GM18867 (cell line): ENCODE data around the gene LCORL.
A peak's percentile ranks its signal among the peaks of the same experiment; 100 is the strongest.
"Not testable (repeated sequence)": the region's sequence is repeated elsewhere in the genome, so short reads cannot be mapped to it uniquely, and the experiment has no call there.

Experiments
- ATAC-seq: cut with Tn5 transposase; IDR thresholded peaks from one replicate; pipeline ENCODE4 v1.9.1; 2021; ENCODE audit warnings: mild to moderate bottlenecking, moderate library complexity; ENCODE audit not compliant: unreplicated experiment

LCORL gene

GRCh38 chr4:18020671-18021469, 685 bp downstream of the LCORL start:
- ATAC-seq, result peak; percentile 17

DNA sequence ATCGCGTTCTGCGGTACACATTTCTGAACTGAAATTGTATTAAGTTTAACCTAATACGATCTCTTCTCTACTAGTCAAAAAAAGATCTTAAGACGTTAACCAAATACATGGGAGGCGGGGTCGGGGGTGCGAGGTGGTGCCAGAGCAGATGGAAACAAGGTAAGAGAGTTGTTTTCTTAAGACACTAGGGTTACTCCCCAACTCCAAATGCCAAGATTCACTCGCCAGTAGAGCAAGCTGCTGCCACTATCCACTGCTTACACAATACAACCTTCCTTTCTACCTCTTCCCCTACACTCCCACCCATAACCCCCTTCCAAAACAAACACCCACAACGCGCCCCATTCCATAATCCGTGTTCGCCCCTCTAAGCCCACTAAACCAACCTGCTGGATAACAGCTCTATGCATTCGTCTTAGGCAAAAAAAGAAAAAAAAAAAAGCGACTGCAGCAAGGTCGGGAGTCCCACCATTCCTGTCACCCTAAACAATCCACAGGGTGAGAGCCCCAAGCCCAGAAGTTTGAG, 1.3 kb downstream of the LCORL start:
- ATAC-seq, result no peak

GRCh38 chr4:18014269-18014668, 7.3 kb downstream of the LCORL start:
- no peak for ATAC-seq

DNA sequence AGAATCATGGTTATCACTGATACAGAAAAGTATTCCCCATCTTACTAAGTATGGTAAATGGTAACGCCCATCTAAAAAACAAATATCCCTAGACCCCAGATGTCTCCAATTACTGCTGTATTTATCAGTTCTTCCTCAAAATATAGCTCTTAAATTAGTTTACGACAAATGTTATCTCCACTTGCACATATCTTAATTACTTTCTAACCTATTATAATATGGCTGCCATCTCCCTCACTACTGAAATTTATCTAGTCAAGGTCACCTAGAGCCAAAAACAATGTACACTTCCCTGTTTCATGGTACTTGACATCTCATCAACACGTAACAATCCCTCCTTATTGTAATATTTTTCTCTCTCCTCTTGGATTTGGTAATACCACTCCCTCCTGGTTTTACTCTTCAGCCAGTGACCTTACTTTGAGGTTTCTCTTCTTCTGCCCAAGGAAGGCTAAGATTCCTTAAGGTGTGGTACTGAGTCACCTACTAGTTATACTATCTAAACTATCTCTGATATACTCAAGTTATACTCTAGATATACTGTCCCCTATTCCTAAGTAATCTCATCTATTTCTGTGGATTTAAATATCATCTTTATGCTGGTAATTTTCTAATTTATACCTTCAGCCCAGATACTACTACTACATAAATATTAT, 8.6 kb downstream of the LCORL start:
- no peak for ATAC-seq

DNA sequence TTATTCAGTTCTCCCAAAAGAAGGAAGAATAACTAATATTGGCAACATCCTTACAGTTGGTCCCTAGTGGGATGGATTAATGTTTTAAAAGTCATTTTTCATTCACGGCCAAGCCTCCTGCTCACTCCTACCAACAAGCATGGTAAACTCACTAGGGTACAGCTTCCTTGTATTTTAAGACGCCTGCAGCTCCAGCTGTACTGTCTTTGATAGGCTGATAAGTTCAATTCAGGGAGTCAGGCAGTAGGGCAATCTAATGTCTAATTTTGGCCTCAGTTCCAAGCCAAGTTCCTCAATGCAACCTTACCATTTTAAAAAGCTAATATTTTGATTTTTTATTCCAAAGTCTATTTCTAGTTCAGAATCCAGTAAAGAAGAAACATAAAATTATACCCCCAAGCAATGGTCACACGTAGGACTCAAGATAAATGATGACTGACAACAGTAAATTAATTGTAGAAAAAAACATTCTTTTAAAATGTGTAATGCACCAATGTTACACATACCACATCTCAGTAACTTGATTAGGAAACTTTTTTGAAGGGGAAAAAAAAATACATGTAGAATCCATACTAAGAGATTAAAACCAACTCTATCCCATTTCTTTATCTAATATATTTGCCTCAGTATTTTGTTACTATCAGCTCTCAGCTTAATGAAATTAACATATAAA, 9.3 kb downstream of the LCORL start:
- no peak for ATAC-seq

GRCh38 chr4:18007625-18008024, 13.9 kb downstream of the LCORL start:
- ATAC-seq, result peak; percentile 49

DNA sequence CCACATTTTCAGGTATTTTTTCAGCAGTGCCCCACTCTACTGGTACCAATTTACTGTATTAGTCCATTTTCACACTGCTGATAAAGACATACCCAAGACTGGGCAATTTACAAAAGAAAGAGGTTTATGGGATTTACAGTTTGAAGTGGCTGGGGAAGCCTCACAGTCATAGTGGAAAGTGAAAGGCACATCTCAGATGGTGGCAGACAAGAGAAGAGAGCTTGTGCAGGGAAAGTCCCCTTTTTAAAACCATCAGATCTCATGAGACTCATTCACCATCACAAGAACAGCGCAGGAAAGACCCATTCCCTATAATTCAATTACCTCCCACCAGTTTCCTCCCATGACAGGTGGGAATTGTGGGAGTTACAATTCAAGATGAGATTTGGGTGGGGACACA, 15.1 kb downstream of the LCORL start:
- not testable (repeated sequence) for ATAC-seq

GRCh38 chr4:17997129-17997528, 24.4 kb downstream of the LCORL start:
- ATAC-seq, result no peak

DNA sequence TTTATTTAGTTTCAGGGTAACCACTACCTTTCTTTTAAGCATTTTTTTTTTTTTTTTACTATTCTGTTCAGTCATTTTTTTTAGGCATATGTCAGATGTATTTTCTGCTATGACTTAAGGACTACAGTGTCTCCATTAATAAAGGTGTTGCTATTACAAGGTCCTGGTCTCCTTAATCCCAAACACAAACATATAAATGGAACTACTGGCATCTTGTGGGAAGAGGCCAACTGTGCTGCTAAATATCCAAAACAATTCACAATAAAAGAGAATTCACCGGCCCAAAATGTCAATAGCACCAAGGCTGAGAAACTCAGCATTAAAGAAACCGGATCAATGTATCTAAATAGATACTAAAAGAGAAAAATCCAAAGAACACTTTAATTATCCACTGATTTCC, 26.4 kb downstream of the LCORL start:
- no peak for ATAC-seq

GRCh38 chr4:17985832-17986231, 35.7 kb downstream of the LCORL start:
- no peak for ATAC-seq

- ATAC-seq, result no peak
Measured at GRCh38 chr4:17981063-17981462, 40.5 kb downstream of the LCORL start.

- ATAC-seq, result no peak
Measured at GRCh38 chr4:17968721-17969120, 52.8 kb downstream of the LCORL start.

GRCh38 chr4:17967078-17967477, 54.5 kb downstream of the LCORL start:
- ATAC-seq, result no peak

GRCh38 chr4:17966312-17966711, 55.2 kb downstream of the LCORL start:
- ATAC-seq, result no peak

DNA sequence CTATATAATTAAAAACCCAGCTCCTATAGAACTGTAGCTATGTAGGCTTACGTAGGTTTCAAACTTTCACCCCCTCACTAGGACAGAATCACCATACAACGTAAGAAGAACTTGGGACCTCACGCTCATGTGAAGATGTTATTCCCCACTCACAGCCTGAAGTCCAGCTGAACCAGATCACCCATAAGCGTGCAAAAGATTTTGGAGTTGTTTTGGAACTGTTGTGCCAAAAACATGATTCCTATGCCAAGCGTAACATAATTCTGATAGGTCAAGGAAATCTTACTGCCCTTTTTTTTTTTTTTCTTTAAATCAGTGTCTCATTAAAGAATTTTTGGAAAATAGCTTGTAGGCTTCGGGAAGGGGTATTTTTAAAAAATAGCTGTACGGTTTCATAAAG, 57.0 kb downstream of the LCORL start:
- ATAC-seq, result no peak

DNA sequence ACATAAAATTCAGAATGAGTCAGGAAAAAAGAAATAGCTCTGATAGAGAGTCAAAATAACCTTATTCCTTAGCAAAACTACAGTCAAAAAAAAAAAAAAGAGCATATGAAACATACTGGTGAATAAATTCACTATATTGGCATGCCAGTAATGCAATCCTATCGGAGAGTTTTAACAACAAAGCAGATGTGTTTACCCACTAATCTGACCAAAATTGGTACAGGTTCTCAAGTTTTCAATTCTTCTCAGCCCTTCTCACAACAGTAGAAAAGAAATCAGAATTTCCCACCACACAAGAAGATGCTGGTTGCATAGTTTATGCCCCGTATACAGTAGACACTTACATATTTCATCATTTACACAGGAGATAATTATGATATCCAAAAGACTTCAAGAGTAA, 59.4 kb downstream of the LCORL start:
- no peak for ATAC-seq

DNA sequence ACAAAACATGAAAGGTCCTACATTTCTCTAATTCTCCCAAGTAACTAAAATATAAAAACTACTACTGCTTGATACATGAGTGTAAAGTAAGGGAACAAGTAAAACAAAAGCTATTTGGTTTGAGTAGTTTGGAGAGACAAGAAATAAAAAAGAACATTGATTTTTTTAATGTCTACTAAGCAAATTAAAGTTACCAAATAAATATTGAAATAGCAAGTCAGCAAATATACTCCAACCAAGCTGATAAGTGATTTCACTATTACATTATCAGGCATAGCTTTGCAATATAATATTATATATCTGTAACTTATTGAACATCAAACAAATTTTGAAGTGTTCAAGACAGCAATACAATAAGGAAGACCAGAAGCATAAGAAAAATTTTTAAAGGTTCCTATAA, 60.3 kb downstream of the LCORL start:
- no peak for ATAC-seq

GRCh38 chr4:17958181-17958580, 63.4 kb downstream of the LCORL start:
- no peak for ATAC-seq

DNA sequence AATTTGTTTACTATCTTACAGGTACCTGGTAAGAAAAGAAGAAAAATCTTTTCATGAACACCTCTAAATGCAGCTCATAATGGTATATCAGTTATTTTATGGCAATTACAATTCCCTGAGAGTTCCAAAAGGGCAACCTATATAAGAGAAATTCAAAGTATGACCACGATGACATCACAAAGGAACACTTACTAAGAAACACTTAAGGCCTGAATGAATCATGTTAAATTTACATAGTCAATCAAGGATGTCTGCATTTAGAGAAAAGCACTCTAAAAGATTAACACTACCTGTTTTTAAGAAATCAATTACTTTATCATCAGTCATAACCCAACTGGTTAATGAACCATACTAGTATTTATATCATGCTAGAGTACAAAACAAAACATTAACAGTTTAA, 63.9 kb downstream of the LCORL start:
- no peak for ATAC-seq

GRCh38 chr4:17956245-17956644, 65.3 kb downstream of the LCORL start:
- no peak for ATAC-seq

- no peak for ATAC-seq
Measured at GRCh38 chr4:17945303-17945702, 76.3 kb downstream of the LCORL start.

GRCh38 chr4:17941731-17942130, 79.8 kb downstream of the LCORL start:
- ATAC-seq, result no peak
